IPS-NIHi7 (cell line): ENCODE measurements around the gene WNK1.

Source experiments
- DNase-seq: peaks from one replicate; pipeline ENCODE4 v3.0.0; 2012; ENCODE audit warnings: mixed read lengths; ENCODE audit errors: extremely low spot score

The WNK1 gene

GRCh38 chr12:862303-862911 lies 110.0 kb downstream of the WNK1 start:
- no peak for DNase-seq

GRCh38 chr12:863285-863684 lies 110.9 kb downstream of the WNK1 start:
- DNase-seq = no peak

GRCh38 chr12:865614-866013 lies 113.2 kb downstream of the WNK1 start:
- DNase-seq = no peak

- DNase-seq = no peak
These were observed 115.5 kb downstream of the WNK1 start for GRCh38 chr12:867905-868304.

- peak; percentile 44 for DNase-seq
These were observed 116.3 kb downstream of the WNK1 start for GRCh38 chr12:868722-869121.

GRCh38 chr12:870378-870777 lies 118.0 kb downstream of the WNK1 start:
- DNase-seq = no peak

GRCh38 chr12:873954-874353 lies 121.6 kb downstream of the WNK1 start:
- no peak for DNase-seq

GRCh38 chr12:879641-880040 lies 127.3 kb downstream of the WNK1 start:
- DNase-seq = no peak

- DNase-seq = no peak
These were observed 128.3 kb downstream of the WNK1 start for GRCh38 chr12:880656-881055.

GRCh38 chr12:884746-885414 lies 132.5 kb downstream of the WNK1 start:
- no peak for DNase-seq

- DNase-seq = no peak
These were observed 133.3 kb downstream of the WNK1 start for GRCh38 chr12:885701-886100.

GRCh38 chr12:886206-886605 lies 133.8 kb downstream of the WNK1 start:
- DNase-seq = no peak

GRCh38 chr12:894226-894625 lies 141.8 kb downstream of the WNK1 start:
- no peak for DNase-seq

GRCh38 chr12:896031-896430 lies 143.7 kb downstream of the WNK1 start:
- no peak for DNase-seq

- DNase-seq = no peak
These were observed 145.0 kb downstream of the WNK1 start for GRCh38 chr12:897386-897785.

GRCh38 chr12:902581-902980 lies 150.2 kb downstream of the WNK1 start:
- no peak for DNase-seq

GRCh38 chr12:903055-903454 lies 150.7 kb downstream of the WNK1 start:
- DNase-seq = no peak

- DNase-seq = no peak
These were observed 151.6 kb downstream of the WNK1 start for GRCh38 chr12:904010-904414.

GRCh38 chr12:905261-906031 lies 153.1 kb downstream of the WNK1 start:
- no peak for DNase-seq

- no peak for DNase-seq
These were observed 153.7 kb downstream of the WNK1 start for GRCh38 chr12:906062-906585.

GRCh38 chr12:907413-908185 lies 155.2 kb downstream of the WNK1 start:
- no peak for DNase-seq

- DNase-seq = no peak
These were observed 157.5 kb downstream of the WNK1 start for GRCh38 chr12:909861-910260.
